SKM-1 (cell line): ENCODE data around the gene CPNE1.
"Not testable (repeated sequence)": the region's sequence is repeated elsewhere in the genome, so short reads cannot be mapped to it uniquely, and the experiment has no call there.

ENCODE experiments used
- DNase-seq: peaks from one replicate; lab custom pipeline; 2025; ENCODE audit not compliant: unreplicated experiment; lab: John Stamatoyannopoulos, UW

CPNE1 gene

GRCh38 chr20:35698298-35699126, 33.8 kb upstream of the CPNE1 start:
- DNase-seq = no peak

GRCh38 chr20:35697696-35698297, 33.1 kb upstream of the CPNE1 start:
- DNase-seq = no peak

DNA sequence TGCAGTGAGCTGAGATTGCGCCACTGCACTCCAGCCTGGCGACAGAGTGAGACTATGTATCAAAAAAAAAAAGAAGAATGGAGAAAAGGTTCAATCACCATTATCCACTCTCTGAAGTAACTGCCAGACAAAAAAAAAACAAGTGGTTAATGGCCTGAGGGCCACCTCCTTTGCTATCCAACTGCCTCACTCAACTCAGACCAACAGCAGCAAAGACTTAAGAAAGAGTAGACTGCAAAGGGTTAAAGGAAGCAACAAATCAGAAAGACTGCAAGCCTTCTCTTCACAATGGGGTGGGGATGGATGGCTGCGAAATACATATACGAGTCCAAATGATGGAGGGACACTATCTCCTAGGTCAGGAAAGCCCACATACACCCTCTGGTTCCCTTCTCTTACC, 31.3 kb upstream of the CPNE1 start:
- DNase-seq = no peak

GRCh38 chr20:35695245-35695749, 30.6 kb upstream of the CPNE1 start:
- no peak for DNase-seq

- DNase-seq = no peak
Observed at GRCh38 chr20:35690265-35690664, 25.6 kb upstream of the CPNE1 start.

DNA sequence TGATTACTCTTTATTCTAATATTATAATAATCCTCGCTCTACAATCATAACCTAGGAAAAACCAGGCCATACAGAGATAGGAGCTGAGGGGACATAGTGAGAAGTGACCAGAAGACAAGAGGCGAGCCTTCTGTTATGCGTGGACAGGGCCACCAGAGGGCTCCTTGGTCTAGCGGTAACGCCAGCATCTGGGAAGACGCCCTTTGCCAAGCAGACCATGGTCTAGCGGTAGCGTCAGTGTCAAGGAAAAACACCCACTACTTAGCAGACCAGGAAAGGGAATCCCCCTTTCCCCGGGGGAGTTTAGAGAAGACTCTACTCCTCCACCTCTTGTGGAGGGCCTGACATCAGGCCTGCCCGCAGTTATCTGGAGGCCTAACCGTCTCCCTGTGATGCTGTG, 22.2 kb upstream of the CPNE1 start:
- DNase-seq = not testable (repeated sequence)

GRCh38 chr20:35685368-35685767, 20.7 kb upstream of the CPNE1 start:
- DNase-seq = not testable (repeated sequence)

DNA sequence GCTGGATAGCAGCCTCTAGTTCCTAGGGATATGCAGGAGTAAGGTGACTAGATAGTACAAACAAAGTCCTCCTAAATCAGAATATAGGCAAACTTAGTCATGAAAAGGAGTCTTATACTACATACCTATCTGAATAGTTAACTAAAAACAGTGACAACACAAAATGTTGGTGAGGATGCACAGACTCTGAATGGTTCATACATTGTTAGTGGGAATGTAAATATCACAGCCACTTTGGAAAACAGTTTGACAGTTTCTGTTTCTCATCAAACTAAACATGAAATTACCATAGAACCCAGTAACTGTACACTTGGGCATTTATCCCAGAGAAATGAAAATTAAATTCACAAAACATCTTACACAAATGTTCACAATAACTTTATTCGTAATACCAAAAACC, 17.3 kb upstream of the CPNE1 start:
- DNase-seq = no peak

GRCh38 chr20:35680452-35681183, 15.9 kb upstream of the CPNE1 start:
- DNase-seq = no peak

DNA sequence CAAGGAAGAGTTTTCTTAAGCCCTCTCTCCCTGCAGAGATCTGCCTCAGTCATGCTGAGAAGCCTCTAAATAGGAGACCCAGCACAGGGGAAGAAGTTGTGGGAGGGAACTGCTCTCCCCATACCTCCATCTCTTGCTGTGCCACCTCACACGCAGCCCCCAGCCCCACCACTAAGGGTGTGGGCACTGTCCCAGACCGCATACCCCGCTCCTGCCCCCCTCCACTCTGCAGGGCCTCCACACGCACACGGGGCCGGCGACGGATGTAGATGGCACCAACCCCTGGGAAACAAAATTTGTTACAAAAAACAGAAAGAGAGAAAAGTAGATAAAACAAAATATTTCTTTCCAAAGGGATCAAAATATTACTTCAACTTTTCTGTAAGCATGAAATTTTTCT, 10.2 kb upstream of the CPNE1 start:
- DNase-seq = no peak

DNA sequence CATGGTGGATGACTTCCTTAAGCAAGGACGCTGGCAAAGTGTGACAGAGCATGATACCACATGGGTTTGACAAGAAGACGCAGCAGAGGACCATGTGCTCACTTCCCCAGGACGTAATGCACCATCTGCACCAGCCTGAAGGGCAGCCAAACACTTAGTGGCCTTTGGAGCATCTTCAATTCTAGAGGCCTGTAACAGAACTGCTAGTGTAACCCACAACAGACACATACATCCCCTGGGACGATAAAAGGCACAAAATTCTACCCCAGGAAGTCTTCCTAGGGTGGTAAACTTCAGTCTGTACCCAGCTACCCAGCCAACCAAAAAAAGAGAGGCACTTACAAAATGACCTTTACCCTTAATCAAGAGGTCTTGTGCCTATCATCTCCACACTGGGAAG, 9.2 kb upstream of the CPNE1 start:
- DNase-seq = no peak

DNA sequence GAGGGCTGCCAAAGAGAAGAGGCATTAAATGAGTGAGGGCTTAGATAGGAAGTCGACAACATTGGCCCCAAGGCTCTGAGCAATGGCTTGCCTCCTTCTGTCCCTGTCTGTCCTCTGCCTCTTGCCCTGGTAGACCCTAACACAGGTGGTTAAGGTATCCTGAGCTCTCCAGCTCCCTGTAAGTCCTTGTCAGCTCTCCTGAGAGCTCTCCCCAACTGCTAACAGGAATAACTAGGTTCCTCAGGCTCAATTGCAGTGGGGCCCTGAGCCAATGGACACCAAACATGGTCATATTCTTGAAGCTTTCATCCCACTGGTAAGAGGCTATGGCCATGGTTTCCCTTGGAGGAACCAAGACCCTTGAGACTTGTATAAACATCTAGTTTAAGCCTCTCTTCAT, 5.0 kb upstream of the CPNE1 start:
- DNase-seq = no peak

DNA sequence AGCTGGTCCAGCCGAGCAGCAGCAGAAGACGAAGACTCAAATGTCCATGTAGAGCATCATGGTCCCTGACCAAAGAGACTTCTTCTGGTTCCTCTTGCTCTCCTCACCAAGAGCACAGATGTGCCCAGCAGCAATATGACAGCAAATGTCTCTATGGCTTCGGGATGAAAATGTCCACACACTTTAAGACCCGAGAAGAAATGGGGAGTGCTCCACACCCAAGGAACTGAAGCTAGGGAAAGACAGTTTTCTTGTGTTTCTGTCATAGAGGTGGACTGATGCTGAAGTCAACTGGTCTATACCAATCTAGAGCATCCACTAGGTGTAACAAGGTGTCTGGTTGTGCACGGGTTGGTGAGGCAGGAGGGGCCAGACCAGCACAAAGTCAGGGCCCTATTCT, 4.5 kb upstream of the CPNE1 start:
- no peak for DNase-seq

- DNase-seq = no peak
Observed at GRCh38 chr20:35665949-35666288, 1.2 kb upstream of the CPNE1 start.

- peak; percentile 16 for DNase-seq
Observed at GRCh38 chr20:35663516-35664465, 909 bp downstream of the CPNE1 start.

DNA sequence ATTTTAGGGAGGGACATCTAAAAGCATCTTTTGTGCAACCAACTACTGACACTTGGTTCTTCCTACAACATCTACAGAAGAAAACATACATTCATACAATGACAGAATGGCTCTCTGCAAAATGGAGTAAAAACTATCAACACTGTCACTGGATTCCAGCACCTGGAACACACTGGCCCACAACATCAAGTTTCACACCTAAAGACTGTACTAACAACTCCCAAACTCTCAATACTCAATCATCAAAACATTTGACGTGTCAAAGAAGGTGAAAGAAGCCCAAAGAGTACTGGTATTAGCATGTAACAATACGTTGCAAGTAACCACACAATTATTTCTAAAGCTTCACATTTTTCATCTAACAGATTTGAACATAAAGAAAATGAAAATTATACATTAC, 2.1 kb downstream of the CPNE1 start:
- DNase-seq = no peak

DNA sequence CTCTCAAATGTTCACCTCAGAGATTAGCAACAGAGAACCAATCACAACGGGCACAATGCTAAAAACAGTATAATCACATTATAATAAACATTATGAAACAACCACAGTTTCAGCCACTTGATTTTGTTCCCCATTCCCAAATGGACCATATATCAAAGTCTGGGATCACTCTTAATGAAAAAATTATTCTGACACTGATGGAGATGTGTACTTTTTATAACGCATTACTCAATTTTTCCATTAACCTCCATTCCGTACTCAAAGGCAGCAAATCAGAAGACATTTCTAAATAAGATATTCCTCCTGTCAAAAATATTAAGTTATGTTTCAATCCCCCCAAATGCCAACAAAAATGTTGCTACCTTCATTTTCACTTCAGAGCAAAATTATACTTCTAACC, 2.8 kb downstream of the CPNE1 start:
- no peak for DNase-seq

DNA sequence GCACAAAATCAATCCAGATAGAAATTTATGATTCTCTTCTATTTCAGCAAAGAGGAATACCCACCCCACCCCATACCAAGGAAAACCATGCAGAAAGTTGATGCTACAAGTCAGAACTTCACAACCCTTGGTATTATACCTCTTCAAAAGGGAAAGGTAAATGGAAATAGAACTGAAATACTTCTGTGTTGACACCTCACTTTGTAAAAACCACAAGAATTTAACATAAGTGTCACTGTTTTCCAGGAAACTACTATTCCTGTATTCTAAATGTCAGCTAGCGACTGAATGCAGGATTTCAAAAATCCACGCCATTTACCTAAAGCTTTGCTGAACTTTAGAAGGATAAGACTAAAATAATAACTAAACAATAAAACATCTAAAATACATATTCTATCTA, 3.6 kb downstream of the CPNE1 start:
- no peak for DNase-seq

- DNase-seq = no peak
Observed at GRCh38 chr20:35660122-35660937, 4.4 kb downstream of the CPNE1 start.

DNA sequence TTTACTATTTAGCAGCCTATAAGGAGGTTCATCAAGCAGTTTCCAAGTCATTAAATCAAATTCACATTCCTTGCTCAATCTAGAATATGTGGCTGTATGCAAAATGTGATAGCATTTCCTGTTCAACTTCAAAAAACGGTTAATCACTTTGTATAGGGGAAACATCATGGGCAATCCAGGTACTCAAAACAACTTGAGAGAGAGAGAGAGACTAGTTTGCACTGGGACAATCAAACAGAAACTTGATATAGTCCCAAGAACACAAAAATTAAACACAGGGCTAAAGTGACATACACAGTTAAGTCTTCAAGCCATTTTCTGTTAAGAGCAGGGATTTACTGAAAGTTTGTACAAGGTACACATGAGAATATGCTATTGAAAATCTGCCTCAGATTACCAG, 7.4 kb downstream of the CPNE1 start:
- DNase-seq = no peak
